Adrenal gland (tissue), 5 donors: ENCODE results near the gene IRX2.

ENCODE experiments used
- CTCF ChIP-seq, 6 experiments: fragments of 450-650 bp in 4 of 6; fragments of 200-600 bp in 2 of 6; sonication (generic) in 1 of 6; IDR thresholded peaks; 1 replicate in 5 of 6; 2 replicates in 1 of 6; pipeline versions ENCODE4 v1.5.1 to v1.8.0; 2016 to 2021; ENCODE audit warnings: antibody characterized with exemption in 6 of 6, mild to moderate bottlenecking in 2 of 6, moderate library complexity in 1 of 6
- POLR2A ChIP-seq, 2 donors: fragments of 450-650 bp; IDR thresholded peaks; one replicate each; pipeline ENCODE4 v1.6.1; 2017; ENCODE audit warnings: antibody characterized with exemption in 2 of 2, mild to moderate bottlenecking in 2 of 2, moderate library complexity in 1 of 2
- donor health status: DM: no; HTN: no; CAD: no.

DNA sequence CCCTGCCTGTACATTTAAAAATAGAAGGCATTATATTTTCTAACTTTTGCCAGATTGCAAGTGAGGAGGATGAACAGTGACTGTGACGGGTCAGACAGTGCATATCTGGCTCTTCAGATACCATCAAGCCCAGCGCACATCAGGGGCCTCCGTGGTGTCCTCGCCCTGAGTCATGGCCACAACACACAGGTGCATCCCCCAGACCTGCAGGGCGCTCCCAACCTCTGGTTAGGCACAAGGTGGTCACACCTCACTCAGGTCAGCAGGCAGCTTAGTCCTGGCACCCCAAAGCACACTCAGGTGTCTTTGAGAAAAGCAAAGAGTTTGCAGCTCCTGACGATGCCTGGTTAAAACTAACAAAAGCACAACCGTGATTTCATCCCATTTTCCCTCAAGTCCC lies 28.6 kb downstream of the IRX2 start:
- TF ChIP-seq POLR2A (IDR thresholded peaks at IDR 0.05): no peak
- no peak for TF ChIP-seq CTCF (IDR thresholded peaks at IDR 0.05)
